NCI-H82 (cell line): Measurements from ENCODE around the gene LENG8.

ENCODE experiments used
- DNase-seq: peaks from one replicate; lab custom pipeline; 2025; lab: John Stamatoyannopoulos, UW

LENG8 gene

GRCh38 chr19:54448774-54449700 lies at the start of gene LENG8:
Gene LENG8 (plus strand): TSS chr19:54449199. CDS start chr19:54451345, 2,146 bp downstream.
- DNase-seq: peak; percentile 97

GRCh38 chr19:54400913-54401312 lies 48.1 kb upstream of the LENG8 start:
- DNase-seq: no peak

- DNase-seq: no peak
Observed at GRCh38 chr19:54403054-54403453, 45.9 kb upstream of the LENG8 start.

GRCh38 chr19:54405628-54406027 lies 43.4 kb upstream of the LENG8 start:
- no peak for DNase-seq

- no peak for DNase-seq
Observed at GRCh38 chr19:54407780-54408179, 41.2 kb upstream of the LENG8 start.

- no peak for DNase-seq
Observed at GRCh38 chr19:54408456-54409026, 40.5 kb upstream of the LENG8 start.

- no peak for DNase-seq
Observed at GRCh38 chr19:54411033-54411432, 38.0 kb upstream of the LENG8 start.

- no peak for DNase-seq
Observed at GRCh38 chr19:54412877-54413276, 36.1 kb upstream of the LENG8 start.

- DNase-seq: no peak
Observed at GRCh38 chr19:54414156-54414555, 34.8 kb upstream of the LENG8 start.

- DNase-seq: peak; percentile 23
Observed at GRCh38 chr19:54415208-54415900, 33.6 kb upstream of the LENG8 start, which contains the start of gene TTYH1. Gene TTYH1 (plus strand): TSS chr19:54415464. CDS start chr19:54415553, 89 bp downstream.

GRCh38 chr19:54415901-54416673 lies 32.9 kb upstream of the LENG8 start:
- no peak for DNase-seq

- no peak for DNase-seq
Observed at GRCh38 chr19:54416695-54417491, 32.1 kb upstream of the LENG8 start.

GRCh38 chr19:54418030-54418929 lies 30.7 kb upstream of the LENG8 start:
- no peak for DNase-seq

GRCh38 chr19:54418930-54419800 lies 29.8 kb upstream of the LENG8 start:
- no peak for DNase-seq

GRCh38 chr19:54420068-54420382 lies 29.0 kb upstream of the LENG8 start:
- no peak for DNase-seq

GRCh38 chr19:54420383-54421168 lies 28.4 kb upstream of the LENG8 start:
- no peak for DNase-seq

- no peak for DNase-seq
Observed at GRCh38 chr19:54421169-54421516, 27.9 kb upstream of the LENG8 start.

- no peak for DNase-seq
Observed at GRCh38 chr19:54421521-54421920, 27.5 kb upstream of the LENG8 start.
